GM12872 (cell line): ENCODE results near the gene AMD1.

Experiments used
- CTCF ChIP-seq: IDR thresholded peaks from 3 replicates; pipeline ENCODE4 v1.5.1; 2011; ENCODE audit warnings: low read depth, mild to moderate bottlenecking, low read length, moderate library complexity; ENCODE audit not compliant: insufficient read depth

The AMD1 gene

GRCh38 chr6:110933912-110934311, 59.3 kb downstream of the AMD1 start:
- no peak for TF ChIP-seq CTCF

GRCh38 chr6:110934381-110934898, 59.9 kb downstream of the AMD1 start:
- TF ChIP-seq CTCF = no peak

- no peak for TF ChIP-seq CTCF
Observed at GRCh38 chr6:110935171-110935570, 60.6 kb downstream of the AMD1 start.

GRCh38 chr6:110938171-110938570, 63.6 kb downstream of the AMD1 start:
- no peak for TF ChIP-seq CTCF

GRCh38 chr6:110939429-110940200, 65.0 kb downstream of the AMD1 start:
- no peak for TF ChIP-seq CTCF

- no peak for TF ChIP-seq CTCF
Observed at GRCh38 chr6:110944681-110945151, 70.1 kb downstream of the AMD1 start.
